Measurements from ENCODE around the gene MUC4.

DNA sequence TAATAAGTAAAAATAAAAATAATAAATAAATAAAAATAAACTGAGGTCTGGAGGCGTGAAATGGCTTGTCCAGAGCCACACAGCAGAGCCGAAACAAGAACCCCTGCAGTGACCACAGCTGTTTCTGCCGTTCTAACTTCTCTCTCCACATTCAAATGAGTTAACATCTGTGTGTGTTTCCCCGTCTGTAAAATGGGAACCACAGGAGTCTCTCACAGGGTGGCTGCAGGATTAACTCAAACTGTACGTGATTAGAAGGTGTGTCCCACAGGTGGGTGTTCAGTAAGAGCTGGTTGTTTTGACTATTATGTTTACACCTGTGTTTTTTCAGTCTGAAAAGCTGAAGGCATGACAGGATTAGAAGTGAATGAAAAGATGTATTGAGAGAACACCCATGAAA is 27.0 kb upstream of the MUC4 start:
- TF ChIP-seq, protein P1, sequence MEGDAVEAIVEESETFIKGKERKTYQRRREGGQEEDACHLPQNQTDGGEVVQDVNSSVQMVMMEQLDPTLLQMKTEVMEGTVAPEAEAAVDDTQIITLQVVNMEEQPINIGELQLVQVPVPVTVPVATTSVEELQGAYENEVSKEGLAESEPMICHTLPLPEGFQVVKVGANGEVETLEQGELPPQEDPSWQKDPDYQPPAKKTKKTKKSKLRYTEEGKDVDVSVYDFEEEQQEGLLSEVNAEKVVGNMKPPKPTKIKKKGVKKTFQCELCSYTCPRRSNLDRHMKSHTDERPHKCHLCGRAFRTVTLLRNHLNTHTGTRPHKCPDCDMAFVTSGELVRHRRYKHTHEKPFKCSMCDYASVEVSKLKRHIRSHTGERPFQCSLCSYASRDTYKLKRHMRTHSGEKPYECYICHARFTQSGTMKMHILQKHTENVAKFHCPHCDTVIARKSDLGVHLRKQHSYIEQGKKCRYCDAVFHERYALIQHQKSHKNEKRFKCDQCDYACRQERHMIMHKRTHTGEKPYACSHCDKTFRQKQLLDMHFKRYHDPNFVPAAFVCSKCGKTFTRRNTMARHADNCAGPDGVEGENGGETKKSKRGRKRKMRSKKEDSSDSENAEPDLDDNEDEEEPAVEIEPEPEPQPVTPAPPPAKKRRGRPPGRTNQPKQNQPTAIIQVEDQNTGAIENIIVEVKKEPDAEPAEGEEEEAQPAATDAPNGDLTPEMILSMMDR (IDR thresholded peaks at IDR 0.05): no peak
- no peak for TF ChIP-seq POLR2A (IDR thresholded peaks at IDR 0.05)

All from Peyer's patch (tissue), 4 donors.